Measurements from ENCODE around the gene CCM2.

Gene CCM2

DNA sequence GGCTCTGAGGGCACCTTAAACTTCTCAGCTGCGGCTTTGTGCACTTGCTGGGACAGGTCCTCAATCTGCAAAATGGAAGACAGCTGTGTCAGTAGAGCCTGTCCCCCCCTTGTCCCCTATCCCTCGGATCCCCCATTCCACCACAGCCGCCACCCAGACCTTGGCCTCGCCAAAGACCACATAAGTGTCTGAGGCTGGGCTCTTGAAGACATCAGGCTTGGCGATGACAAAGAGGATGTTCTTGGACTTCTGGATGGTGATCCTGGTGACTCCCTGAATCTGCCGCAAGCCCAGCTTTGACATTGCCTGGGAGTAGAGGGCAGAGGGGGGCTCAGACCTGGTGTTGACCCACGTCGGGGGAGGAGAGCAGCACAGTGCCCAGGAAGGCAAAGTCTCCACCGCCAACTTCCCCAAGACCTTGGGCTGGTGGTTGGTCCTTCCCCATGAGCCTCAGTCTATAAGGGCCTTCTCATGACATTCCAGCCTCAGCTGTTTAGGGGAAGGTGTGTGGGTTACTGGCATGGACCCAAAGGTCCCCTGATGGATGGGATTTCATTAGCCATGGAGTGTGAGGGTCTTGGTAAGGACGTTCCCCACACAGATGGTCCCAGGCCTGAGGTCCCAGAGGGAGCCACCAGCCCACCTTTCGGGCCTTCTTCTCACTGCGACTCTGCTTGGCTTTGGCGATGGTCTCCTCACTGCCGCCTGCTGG, 81.1 kb downstream of the CCM2 start:
- DNase-seq (ENCODE audit: low read depth), result no peak

DNA sequence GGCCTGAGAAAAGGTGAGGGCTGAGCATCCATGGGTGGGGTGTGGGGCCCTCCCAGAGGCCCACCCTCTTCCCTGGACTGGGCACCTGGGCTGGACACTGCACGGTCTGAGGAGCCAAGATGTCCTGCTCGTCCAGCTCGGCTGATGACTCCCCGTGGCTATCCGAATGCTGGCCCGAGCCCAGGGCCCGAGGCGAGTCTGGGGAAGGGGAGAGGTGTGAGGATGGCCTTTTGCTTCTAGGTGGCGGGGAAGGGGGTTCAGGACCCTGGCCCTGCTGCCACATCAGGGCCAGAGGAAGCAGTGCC, 81.6 kb downstream of the CCM2 start:
- DNase-seq (ENCODE audit: low read depth), result no peak

DNA sequence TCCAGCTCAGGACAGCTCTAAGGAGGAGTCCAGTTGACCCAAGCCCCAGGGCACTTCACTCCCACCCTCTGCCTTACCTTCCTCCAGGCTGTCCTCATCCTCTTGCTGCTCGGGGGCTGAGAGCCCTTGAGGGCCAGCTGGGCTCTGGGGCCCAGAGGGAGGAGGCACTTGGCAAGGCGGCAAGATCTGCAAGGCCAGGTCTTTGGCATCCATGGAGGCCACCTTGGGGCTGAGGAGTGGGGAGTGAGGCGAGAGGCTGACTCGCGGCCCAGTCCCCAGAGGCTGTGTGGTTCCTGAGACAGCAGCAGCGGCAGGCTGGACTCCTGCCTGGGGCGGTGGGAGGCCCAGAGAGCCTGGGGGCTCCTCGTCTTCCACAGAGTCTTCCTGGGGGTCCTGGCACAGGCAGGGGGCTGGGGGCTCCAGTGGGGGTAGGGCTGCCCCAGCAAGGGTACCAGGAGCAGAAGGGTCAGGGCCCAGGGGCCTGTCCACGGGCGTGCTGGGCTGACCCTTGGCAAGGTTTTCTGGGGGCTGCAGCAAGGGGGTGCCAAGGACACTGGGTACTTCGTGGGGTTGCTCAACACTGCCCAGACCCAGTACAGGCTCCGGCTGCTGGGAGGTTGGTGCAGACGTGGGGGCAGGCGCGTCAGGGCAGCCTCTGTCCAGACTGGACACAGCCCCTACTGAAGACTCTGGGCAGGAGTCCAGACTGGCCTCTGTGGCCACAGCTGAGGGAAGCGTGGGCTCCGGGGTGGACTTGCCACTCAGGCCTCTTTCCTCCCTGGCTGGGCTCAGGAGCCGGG, 82.2 kb downstream of the CCM2 start:
- no peak for DNase-seq (ENCODE audit: low read depth)

DNA sequence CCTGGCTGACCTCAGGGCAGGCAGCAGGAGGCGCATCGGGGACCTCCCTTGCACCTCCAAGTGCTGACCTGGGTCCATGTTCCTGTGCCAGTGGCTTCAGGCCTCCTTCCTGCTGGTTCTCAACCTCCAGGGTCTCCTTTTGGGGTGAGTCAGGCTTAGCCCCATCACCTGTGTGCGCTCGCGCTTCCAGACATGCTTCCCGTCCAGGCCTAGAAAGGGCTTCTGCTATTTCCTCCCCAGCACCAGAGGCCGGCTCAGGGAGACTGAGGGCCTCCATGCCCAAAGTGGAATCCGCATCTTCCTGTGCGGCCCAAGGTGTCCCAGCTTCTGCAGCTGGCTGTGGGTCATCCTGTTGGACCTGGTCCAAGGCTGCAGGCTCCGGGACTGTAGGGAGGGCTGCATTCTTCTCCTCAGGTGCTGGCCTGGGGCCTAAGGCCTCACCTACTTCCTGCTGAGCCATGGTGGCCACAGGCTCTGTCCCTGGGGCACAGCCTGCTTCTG, 82.9 kb downstream of the CCM2 start:
- no peak for DNase-seq (ENCODE audit: low read depth)

DNA sequence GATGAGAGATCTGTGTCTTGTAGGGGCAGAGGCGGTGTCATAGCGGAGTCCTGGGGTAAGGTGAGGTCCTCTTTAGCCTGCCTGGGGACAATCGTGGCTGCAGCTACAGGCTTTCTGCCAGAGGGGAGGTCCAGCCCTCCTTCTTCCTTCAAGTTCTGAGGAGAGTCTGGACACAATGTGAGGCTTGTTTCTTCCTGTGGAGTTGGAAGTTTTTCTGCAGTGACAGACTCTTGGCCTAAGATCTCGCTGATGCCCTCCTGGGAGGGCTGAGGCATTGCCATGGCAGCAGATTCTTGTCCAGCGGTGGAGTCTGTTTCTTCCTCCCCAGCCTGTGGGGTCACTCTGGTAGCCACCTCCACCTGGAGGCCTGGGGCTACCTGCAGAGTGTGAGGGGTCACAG, 84.3 kb downstream of the CCM2 start:
- DNase-seq (ENCODE audit: low read depth), result no peak

DNA sequence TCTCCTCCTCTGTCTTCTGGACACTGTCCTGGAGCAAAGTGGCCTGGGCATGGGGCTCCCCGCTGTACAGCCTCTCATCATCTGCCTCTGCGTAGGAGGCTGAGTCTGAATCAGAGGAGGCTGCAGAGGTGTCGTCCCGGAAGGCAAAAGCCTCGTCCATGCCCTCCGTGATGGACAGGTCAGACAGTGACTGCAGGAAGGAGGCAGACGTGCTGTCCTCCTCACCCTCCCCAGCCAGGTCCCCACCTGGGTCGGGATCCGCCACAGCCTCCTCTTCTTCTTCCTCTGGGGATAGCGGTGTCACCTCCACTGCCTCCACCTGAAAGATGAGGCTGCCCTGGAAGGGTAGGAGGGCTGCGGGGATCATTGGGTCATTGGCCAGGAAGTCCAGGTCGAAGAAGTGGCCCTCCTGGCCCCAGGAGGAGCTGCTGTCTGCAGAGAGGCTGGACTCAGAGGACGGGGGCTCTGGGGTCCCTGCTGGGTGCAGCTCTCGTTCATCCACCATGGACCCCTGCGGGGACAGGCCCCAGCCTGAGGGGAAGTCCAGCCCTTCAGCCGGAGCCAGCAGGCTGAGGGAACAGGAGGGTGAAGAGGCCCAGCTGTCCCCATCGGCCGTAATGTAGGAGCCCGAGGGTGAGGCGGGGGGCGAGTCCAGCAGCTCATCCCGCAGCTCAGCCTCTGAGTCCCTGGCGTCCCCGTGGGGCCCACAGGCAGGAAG, 85.1 kb downstream of the CCM2 start:
- no peak for DNase-seq (ENCODE audit: low read depth)

DNA sequence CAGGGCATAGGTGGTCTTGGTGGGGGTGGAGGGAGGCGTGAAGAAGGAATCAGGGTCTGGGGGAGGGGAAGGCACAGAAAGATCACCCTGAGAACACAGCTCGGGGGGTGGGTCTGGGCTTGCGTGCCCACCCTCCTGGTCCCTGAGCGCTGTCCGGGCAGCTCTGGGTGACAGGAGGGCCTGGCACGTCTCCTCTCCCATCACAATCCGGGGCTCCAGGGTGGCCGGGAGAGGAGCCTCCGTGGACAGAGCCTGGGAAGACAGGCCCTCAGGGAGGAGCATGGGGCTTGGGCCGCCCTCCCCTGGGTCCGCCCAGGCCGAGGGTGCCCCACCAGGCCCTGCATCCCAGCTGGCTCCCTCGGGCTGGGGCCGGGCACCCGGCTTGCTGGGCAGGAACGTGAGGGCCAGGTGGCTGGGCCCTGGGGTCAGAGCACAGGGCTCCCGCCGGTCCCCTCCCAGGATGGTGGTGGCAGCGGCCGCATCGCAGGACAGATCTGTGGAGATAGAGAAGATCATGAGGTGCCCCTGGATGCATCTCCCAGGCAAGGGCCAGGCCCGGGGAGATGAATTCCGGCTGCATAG, 85.7 kb downstream of the CCM2 start:
- DNase-seq (ENCODE audit: low read depth), result no peak

DNA sequence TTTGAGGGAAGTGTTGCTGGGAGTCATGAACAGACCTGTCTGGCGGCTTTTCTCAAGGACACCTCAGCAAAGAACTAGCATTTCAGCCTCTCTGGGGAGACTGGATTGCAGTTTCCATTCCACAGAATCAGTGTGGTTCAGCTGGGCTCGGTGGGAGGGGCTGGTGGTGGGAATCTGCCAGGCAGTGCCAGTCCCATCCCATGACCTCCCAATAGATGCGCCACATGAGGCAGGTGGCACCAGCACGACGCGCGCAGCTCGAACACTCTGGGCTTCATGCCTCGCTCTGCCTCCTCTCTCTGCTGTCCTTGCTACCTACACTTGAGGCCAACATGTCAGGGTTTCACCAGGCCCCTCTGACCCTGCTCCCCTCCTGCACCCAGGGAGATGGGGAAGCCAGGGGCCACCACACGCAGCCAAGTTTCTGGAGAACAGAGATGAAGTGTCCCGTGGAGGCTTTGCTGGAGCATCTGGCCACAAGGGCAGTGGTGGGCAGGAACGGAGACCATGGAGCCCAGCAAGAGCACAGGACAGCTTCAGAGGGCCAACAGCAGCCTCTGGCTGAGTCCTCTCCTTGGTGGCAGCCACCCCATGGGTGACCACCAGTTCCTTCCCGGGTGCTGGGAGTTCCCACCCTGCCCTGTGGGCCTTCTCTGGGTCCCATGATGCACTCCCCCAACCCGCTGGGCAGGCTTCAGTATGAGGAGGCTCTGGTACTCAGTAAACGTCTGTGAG, 86.5 kb downstream of the CCM2 start:
- DNase-seq (ENCODE audit: low read depth), result no peak

DNA sequence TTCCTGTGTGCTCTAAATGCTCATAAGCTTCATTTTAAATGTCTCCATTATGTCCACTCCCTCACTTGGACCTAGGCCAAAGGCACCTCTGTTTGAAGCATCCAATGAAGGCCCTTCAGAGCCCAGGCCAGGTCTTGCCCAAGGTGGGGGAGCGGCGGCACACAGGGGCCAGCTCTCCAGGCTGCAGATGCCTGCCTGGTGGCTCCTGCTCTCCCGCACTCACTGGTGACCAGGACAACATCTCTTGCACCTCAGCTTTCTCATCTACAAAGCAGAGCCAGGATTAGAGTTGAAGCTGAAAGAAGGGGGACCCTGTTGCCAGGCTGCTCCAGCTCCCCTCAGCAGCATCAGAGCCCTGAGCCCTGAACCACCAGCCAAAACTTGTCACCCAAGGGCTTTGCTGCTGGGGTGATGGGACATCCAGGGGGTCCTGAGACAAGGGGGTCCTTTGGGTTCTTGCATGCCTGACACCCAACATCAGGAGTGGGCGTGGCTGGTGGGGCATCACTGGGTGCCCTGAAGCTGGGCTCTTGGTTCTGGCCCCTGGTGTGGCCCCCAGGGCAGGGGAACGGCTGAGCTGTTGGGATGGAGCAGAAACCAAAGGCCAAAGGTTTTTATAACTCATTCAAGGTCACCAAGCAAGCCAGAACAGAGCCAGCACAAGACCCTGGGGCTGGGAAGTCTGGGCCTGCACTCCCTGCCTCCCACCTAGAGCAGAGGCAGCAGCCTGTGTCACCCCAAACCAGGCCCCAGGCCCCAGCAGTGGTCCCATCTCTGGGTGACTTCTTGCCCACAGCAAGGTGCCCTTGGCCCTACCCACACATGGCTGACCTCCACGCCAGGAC, 87.5 kb downstream of the CCM2 start:
- DNase-seq (ENCODE audit: low read depth), result no peak

DNA sequence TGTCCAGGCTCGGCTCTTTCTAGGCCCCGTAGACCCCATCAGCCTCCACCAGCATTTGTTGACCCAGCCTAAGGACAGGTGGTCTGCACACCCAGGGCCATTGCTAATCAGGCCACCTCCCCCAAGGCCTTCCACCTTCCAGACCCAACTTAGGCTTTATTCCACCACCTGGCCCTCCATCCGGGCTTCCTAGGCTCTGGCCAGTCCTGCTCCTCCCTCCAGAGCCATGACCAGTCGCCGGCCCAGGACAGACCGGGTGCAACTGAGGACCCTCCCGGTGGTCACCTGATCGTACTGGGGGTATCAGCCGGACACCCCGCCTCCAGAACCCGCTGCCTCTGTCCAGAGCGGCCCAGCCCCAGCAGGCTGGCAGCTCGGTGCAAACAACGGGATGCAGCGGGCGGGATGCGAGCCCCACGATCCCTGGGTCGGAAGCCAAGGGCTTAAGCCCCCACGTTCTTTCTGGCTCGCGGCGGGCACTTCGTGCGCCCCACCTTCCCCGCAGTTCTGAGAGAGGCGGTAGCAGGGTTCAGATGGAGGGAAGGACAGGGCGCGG, 88.2 kb downstream of the CCM2 start:
- no peak for DNase-seq (ENCODE audit: low read depth)

DNA sequence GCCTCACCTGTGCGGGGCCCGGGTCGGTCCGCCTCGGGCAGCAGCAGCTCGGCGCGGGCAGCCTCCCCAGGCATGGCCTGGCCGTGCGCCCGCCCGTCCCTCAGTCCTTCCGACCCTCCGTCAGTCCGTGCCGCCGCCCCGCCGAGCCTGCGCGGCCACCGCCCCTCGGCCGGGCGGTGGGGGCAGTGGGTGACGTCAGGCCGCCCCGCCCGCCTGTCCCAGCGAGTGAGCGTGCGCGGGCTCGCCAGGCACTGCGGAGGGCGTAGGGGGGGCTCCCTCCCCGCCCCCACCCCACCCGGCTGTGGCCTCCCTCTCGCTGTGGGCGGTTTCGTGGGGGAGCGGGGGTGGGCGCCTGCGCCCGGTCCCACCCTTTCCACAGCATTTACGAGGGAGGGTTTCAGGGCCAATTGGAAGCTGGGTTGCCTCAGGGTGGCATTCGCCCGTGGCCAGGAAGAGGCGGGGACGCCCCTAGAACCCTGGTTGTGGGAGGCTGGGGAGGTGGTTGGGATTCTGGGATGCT, 88.9 kb downstream of the CCM2 start, which contains the start of gene NACAD:
TSS of gene NACAD (minus strand) at position 149 of the 520 bp plus-strand sequence. CDS start at position 74, 75 bp downstream.
- DNase-seq (ENCODE audit: low read depth), result no peak

DNA sequence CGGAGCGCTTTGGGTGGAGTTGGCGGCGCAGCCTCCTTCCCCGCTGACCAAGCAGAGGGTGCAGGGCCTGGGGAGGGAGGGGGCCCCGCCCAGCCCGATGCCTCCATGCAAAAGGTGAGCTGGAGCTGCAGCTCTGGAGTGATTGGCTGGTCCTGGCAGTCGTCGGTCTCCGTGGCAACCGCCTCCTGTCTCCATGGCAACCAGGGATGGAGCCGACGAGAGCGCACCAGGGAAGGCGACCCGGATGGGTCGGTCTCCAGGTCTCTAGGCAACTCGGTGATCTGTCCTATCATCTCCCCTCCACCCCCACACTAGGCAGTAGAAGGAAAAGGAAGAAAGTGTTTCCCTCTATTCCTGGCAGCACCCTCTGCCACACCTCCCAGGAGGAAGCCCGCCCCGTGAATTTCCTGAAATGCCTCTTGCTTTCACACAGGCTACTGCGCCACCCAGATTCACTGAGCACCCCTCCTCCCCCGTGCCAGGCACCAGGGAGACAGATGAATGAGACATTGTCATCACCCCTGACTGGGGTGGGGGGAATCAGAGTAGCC, 89.4 kb downstream of the CCM2 start:
- DNase-seq (ENCODE audit: low read depth), result peak; percentile 44

DNA sequence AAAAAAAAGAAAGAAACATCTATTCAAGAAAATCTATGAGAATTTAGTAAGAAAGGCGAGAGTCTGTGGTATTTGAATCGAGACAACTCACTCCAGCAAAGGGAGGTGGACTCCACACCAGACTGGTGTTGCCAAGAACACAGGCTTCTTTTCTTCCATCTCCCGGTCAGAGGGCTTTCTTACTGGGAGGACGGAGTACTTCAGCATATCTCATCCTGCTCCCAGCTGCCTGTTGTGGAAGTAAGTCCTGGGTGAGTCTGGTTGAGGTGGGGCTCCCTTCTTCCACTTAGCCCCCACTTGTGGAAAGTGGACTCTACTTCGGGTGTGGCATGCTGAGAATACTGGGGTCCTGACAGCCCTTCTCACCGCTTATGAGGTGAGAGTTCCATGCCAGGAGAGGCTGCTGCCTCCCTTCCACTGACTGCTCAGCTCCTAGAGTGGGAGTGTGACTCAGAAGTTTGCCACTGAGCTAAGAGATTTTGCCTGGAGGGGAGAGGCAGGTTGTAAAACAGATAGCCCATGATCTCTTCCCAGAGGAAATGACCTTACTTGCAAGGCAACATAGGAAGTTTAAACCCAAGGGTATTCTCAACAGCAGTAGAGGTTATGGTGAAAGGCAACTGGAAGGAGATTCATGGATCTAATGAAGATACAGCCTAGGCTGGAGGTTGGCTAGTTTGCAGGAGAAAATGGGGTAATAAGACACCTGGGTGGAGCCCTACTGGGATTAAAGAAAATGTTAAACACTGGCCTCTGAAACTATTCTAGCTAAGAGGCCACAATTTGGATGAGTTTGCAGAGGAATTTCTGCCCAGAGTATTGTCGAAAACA, 92.3 kb downstream of the CCM2 start:
- no peak for DNase-seq (ENCODE audit: low read depth)

DNA sequence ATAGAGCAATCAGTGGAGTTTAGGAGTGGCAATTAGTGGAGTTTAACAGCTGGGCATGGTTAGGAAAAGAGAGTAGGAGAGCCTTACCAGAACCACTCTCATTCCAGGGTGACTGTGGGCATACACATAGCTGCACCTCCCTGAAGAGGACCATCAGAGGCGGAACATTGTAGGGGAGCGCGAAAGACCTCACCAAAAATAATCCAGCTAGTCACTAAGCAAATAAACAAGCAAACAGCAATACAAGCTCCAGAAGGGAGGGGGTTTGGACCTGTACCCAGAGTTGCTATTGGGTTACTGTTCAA, 92.9 kb downstream of the CCM2 start:
- DNase-seq (ENCODE audit: low read depth), result no peak

DNA sequence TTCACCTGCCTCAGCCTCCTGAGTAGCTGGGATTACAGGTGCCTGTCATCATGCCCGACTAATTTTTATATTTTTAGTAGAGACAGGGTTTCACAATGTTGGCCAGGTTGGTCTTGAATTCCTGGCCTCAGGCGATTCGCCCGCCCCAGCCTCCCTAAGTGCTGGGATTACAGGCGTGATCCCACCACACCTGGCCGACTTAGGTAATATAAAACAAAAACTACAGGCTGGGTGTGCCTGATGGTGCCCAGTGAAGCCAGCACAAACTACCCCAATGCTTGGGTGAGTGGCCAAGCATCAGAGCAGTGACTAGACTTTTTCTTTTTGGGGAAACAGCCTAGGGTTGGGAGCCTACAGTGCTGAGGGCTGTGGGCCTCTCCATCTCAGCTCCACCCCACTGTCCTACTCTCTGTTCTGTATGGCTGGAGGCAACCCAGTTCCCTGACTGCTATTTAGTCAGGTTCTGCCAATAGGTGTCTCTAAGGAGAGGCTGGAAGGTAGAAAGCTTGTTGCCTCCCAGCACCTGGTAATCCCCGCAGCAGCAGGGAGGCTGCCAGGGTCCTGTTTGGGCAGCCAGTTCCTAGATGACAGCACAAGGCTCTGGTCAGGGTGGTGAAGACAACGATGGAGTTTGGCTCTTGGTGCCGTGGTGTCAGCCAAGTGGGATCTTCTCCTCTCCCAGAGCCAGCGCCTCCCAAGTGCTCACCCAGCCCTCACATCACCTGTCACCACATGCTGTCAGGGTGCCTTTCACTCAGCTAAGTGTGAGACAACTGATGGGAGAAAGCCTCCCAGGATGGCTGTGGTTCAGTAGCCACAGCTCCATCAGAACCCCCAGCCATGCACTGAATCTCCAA, 99.2 kb downstream of the CCM2 start:
- DNase-seq (ENCODE audit: low read depth), result no peak

DNA sequence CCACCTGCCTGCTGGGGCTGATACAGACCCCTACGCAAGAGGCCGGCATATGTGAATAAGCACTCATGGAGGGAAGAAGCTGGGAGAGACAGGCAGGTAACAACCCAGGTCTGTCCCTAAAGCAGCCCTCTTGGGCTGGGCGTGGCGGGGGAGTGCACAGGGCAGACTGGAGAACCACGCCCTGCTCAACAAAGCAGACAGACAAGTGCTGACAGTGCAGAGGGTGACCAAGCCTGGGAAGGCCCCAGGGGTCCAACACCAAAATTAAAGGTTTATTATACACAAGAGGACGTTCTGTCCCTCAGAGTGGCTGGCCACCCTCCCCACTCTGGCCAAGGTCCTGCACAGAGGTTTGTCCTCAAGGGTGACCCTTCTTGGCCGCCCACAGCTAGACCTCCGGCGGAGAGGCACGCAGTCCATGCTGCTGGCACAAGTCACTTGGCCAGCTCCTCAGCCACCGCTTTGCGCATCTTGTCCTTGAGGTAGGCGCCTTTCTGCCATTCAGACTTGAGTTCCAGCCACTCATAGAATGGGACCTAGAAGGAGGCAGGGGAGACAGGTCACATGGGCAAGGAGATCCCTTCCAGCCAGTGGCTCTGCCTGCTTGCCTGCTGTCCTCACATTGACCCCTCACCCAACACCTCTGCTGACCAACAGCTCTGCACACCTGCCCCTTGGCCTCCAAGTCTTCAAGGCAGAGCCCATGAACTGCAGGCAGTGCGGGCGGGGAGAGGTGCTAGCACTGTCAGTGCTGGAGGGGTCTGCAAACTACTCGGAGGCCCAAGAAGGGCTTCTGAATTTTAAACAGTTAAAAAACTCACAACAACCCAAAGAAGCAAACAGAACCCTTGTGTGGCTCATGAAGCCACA, 100.1 kb downstream of the CCM2 start:
- DNase-seq (ENCODE audit: low read depth), result no peak
